ENCODE measurements around the gene MRPS18A. TPM values are rescaled to one million over a fixed set of nuclear protein-coding genes. Genes with fewer than 3 reads are reported as not detected.

The MRPS18A gene
- total RNA-seq, 4 donors from 2014 or later = 30.3 to 54.7 (median 42.5) TPM

GRCh38 chr6:43628393-43629103, 59.0 kb downstream of the MRPS18A start:
- TF ChIP-seq CTCF (IDR thresholded peaks at IDR 0.05) = no peak
- peak; percentile 18 for ATAC-seq (ENCODE audit: low FRiP score)
- no peak for DNase-seq (ENCODE audit: low spot score)

- TF ChIP-seq CTCF (IDR thresholded peaks at IDR 0.05) = no peak
- no peak for ATAC-seq (ENCODE audit: low FRiP score)
- peak; percentile 67 for DNase-seq (ENCODE audit: low spot score)
Observed at GRCh38 chr6:43627008-43627825, 60.4 kb downstream of the MRPS18A start.

- no peak for ATAC-seq (ENCODE audit: low FRiP score)
- TF ChIP-seq CTCF (IDR thresholded peaks at IDR 0.05) = no peak
- DNase-seq (ENCODE audit: low spot score) = no peak
Observed at GRCh38 chr6:43625393-43625992, 62.1 kb downstream of the MRPS18A start.

GRCh38 chr6:43624786-43625288, 62.8 kb downstream of the MRPS18A start:
- no peak for TF ChIP-seq CTCF (IDR thresholded peaks at IDR 0.05)
- DNase-seq (ENCODE audit: low spot score) (no peak), ATAC-seq (ENCODE audit: low FRiP score) (no peak)

GRCh38 chr6:43623880-43624785, 63.5 kb downstream of the MRPS18A start:
- no peak for DNase-seq (ENCODE audit: low spot score)
- no peak for ATAC-seq (ENCODE audit: low FRiP score)
- TF ChIP-seq CTCF (IDR thresholded peaks at IDR 0.05) = no peak

- TF ChIP-seq CTCF (IDR thresholded peaks at IDR 0.05) = no peak
- ATAC-seq (ENCODE audit: low FRiP score) (no peak), DNase-seq (ENCODE audit: low spot score) (no peak)
Observed at GRCh38 chr6:43622541-43622940, 65.0 kb downstream of the MRPS18A start.
